ENCODE results near the gene COX6B2. TPM values are rescaled to one million over a fixed set of nuclear protein-coding genes. Genes with fewer than 3 reads are reported as not detected.

Gene COX6B2
- total and polyA plus RNA-seq, 2 of the 8 experiments (the other 6 are each of a cell fraction or from before 2014, with no cell fraction given) = 4.9 to 6.4 TPM

GRCh38 chr19:55305983-55306562 lies 48.4 kb downstream of the COX6B2 start (continued):
- TF ChIP-seq BCL11A (IDR thresholded peaks at IDR 0.05; ENCODE audit: low read depth in 2 of 2, low read length in 2 of 2) (no peak), ZNF274 (IDR thresholded peaks at IDR 0.05; ENCODE audit: borderline replicate concordance, extremely low read depth, low read length) (no peak), CBX5 (IDR thresholded peaks at IDR 0.05; ENCODE audit: low read depth, low read length) (no peak), FOSL1 (IDR thresholded peaks at IDR 0.05; ENCODE audit: insufficient read depth, low read depth, low read length) (no peak), TAF1 (IDR thresholded peaks at IDR 0.05; ENCODE audit: low read depth, low read length) (no peak), YY1 (IDR thresholded peaks at IDR 0.05; ENCODE audit: low read depth, low read length) (no peak), RBBP5 (IDR thresholded peaks at IDR 0.05; ENCODE audit: borderline replicate concordance, low read depth, low read length) (no peak)

Data from H1 (cell line).